HepG2 (cell line): ENCODE results near the gene C2orf74. TPM values are rescaled to one million over a fixed set of nuclear protein-coding genes. Genes with fewer than 3 reads are reported as not detected.
A peak's percentile ranks its signal among the peaks of the same experiment; 100 is the strongest.

Source experiments
- ATAC-seq: fragments of 200-7000 bp; cut with Tn5 transposase; 3 replicates; pipeline ENCODE4 v1.9.1; 2020; ENCODE audit warnings: mild to moderate bottlenecking, moderate library complexity
- BruUV-seq: library from RNA; stranded (reverse); fragments of 400-500 nt; replicated peaks from 2 replicates; lab custom pipeline; 2021; lab: Mats Ljungman, UMichigan
- CTCF ChIA-PET: fragments of 300-600 bp; formaldehyde crosslinking; extraction: SDS; loops from one replicate; lab custom pipeline; 2021; ENCODE audit warnings: low total read pairs, inconsistent platforms, low intra/inter-chr PET ratio; lab: Yijun Ruan, JAX
- POLR2A ChIA-PET: fragments of 350-600 bp; sonication (Branson Sonifier 250); formaldehyde crosslinking; loops from one replicate; lab custom pipeline; 2020; ENCODE audit warnings: antibody characterized with exemption, inconsistent platforms; lab: Yijun Ruan, JAX
- DNase-seq: peaks from one replicate; pipeline ENCODE4 v3.0.0-alpha.2; 2015; ENCODE audit warnings: low spot score
- FAIRE-seq: peaks from 3 replicates; lab custom pipeline; 2011; peaks lifted over from hg19 to GRCh38; lab: Jason Lieb, UNC
- H2AFZ ChIP-seq: one replicate; pipeline ENCODE4 v1.6.1; 2011; ENCODE audit warnings: low read length, inconsistent platforms
- H3K27ac ChIP-seq: fragments of 300-600 bp; 3 replicates; pipeline ENCODE4 v1.8.0; 2011; ENCODE audit warnings: mixed run types, mild to moderate bottlenecking, mixed read lengths, low read length, inconsistent platforms; ENCODE audit not compliant: insufficient read depth; ENCODE audit errors: extremely low read length
- H3K27me3 ChIP-seq, 2 experiments: fragments of 200-600 bp in 1 of 2; 2 replicates in 1 of 2; 3 replicates in 1 of 2; pipeline versions ENCODE4 v1.6.0 to v1.8.0; 2011; ENCODE audit warnings: low read length in 2 of 2, mild to moderate bottlenecking in 2 of 2, moderate library complexity in 2 of 2, inconsistent platforms in 1 of 2; ENCODE audit not compliant: insufficient read depth in 2 of 2, control insufficient read depth in 1 of 2
- H3K36me3 ChIP-seq, 2 experiments: fragments of 200-600 bp in 1 of 2; replicated peaks in 1 of 2; 2 replicates in 1 of 2; 3 replicates in 1 of 2; pipeline versions ENCODE4 v1.5.1 to v1.8.0; 2011; ENCODE audit warnings: low read length in 2 of 2, inconsistent platforms in 1 of 2; ENCODE audit not compliant: insufficient read depth in 2 of 2, control insufficient read depth in 1 of 2
- H3K4me1 ChIP-seq: 2 replicates; pipeline ENCODE4 v1.5.1; 2012; ENCODE audit warnings: low read length, inconsistent platforms; ENCODE audit not compliant: insufficient read depth
- H3K4me2 ChIP-seq: 2 replicates; pipeline ENCODE4 v1.6.0; 2011; ENCODE audit warnings: low read depth, low read length, inconsistent platforms
- H3K4me3 ChIP-seq, 3 experiments: fragments of 200-600 bp in 1 of 3; sonication (generic), shearing (Covaris generic) in 1 of 3; replicated peaks in 1 of 3; 2 replicates each; pipeline ENCODE4 v1.5.1; 2011 to 2016; ENCODE audit warnings: low read length in 3 of 3, inconsistent platforms in 2 of 3, low read depth in 2 of 3, mild to moderate bottlenecking in 2 of 3, control low read depth in 1 of 3, mixed read lengths in 1 of 3; ENCODE audit not compliant: insufficient read depth in 1 of 3
- H3K79me2 ChIP-seq: one replicate; pipeline ENCODE4 v1.6.1; 2011; ENCODE audit warnings: low read length, inconsistent platforms; ENCODE audit not compliant: insufficient read depth
- H3K9ac ChIP-seq: 2 replicates; pipeline ENCODE4 v1.6.0; 2011; ENCODE audit warnings: mild to moderate bottlenecking, low read depth, low read length, inconsistent platforms; ENCODE audit not compliant: insufficient read depth
- H3K9me3 ChIP-seq: 2 replicates; pipeline ENCODE4 v1.5.1; 2012; ENCODE audit warnings: mild to moderate bottlenecking, low read length
- H4K20me1 ChIP-seq: 2 replicates; pipeline ENCODE4 v1.6.0; 2011; ENCODE audit warnings: inconsistent platforms, mild to moderate bottlenecking, low read length, moderate library complexity; ENCODE audit not compliant: insufficient read depth
- MBNL3 ChIP-seq: fragments of 250-450 bp; sonication (Bioruptor Pico); conservative IDR thresholded peaks from 2 replicates; pipeline ENCODE4 v1.8.0; 2022; ENCODE audit warnings: mild to moderate bottlenecking, inconsistent platforms
- POLR2A ChIP-seq, 2 experiments: IDR thresholded peaks; 2 replicates each; pipeline ENCODE4 v1.6.1; 2011; ENCODE audit warnings: low read depth in 2 of 2, low read length in 2 of 2, mild to moderate bottlenecking in 1 of 2, moderate library complexity in 1 of 2; ENCODE audit not compliant: insufficient read depth in 1 of 2
- PRPF4 ChIP-seq: fragments of 200-400 bp; formaldehyde crosslinking; IDR thresholded peaks from 2 replicates; pipeline ENCODE4 v1.6.1; 2016; ENCODE audit warnings: low read length, low read depth; ENCODE audit not compliant: poor library complexity, severe bottlenecking
- SRF ChIP-seq: IDR thresholded peaks from 2 replicates; pipeline ENCODE4 v1.6.1; 2011; ENCODE audit warnings: mild to moderate bottlenecking, low read depth, low read length, moderate library complexity
- ZBTB26 ChIP-seq: IDR thresholded peaks from 2 replicates; pipeline ENCODE4 v1.6.1; 2016; ENCODE audit warnings: missing compliant biosample characterization, missing genetic modification reagents, borderline replicate concordance
- ZBTB38 ChIP-seq: sonication (generic); formaldehyde crosslinking; IDR thresholded peaks from 2 replicates; pipeline ENCODE4 v1.5.1; 2020; ENCODE audit warnings: mild to moderate bottlenecking, missing genetic modification reagents
- ZNF160 ChIP-seq: sonication (generic); formaldehyde crosslinking; IDR thresholded peaks from 2 replicates; pipeline ENCODE4 v1.8.0; 2022; ENCODE audit warnings: mild to moderate bottlenecking, inconsistent platforms, missing genetic modification reagents
- ZNF264 ChIP-seq: sonication (generic); formaldehyde crosslinking; IDR thresholded peaks from 2 replicates; pipeline ENCODE4 v1.4.0; 2020; ENCODE audit warnings: missing genetic modification reagents
- ZNF331 ChIP-seq: sonication (generic); formaldehyde crosslinking; IDR thresholded peaks from 2 replicates; pipeline ENCODE4 v1.4.0; 2020; ENCODE audit warnings: missing genetic modification reagents
- ZNF432 ChIP-seq: sonication (generic); formaldehyde crosslinking; IDR thresholded peaks from 2 replicates; pipeline ENCODE4 v1.5.0; 2020; ENCODE audit warnings: missing genetic modification reagents, mild to moderate bottlenecking, borderline replicate concordance
- WGBS: methylation state at CpG from one replicate; pipeline ENCODE4 v1.1.6; 2017; ENCODE audit warnings: low lambda C conversion rate; 5-methylcytosine and 5-hydroxymethylcytosine counted together
- in situ Hi-C: cut with HindIII; loops from 2 replicates; pipeline ENCODE4 v1.10.0; 2017; ENCODE audit warnings: low pct_unique_long_range_greater_than_20kb; ENCODE audit not compliant: extremely low pct_ligation_motif_present
- intact Hi-C: fragments of 100-400 bp; cut with micrococcal nuclease; formaldehyde crosslinking; loops from one replicate; pipeline ENCODE4 v1.10.0; 2022; ENCODE audit not compliant: unreplicated experiment
- polyA plus RNA-seq, 8 experiments: library from polyadenylated mRNA; depleted of rRNA in 3 of 8; stranded (reverse) in 7 of 8; unstranded in 1 of 8; fragments of >200 nt; fragmentation: Illumina TruSeq in 4 of 8; extraction: Trizol in 4 of 8; gene quantifications; 2 replicates each; pipeline versions ENCODE4 v1.2.1 to v1.2.3, GENCODE V29; 2011 to 2016; ENCODE audit warnings: low read depth in 4 of 8, missing spikeins in 1 of 8, mixed read lengths in 1 of 8; ENCODE audit not compliant: insufficient read depth in 1 of 8
- total RNA-seq, 5 experiments: library from RNA; depleted of rRNA; stranded (reverse); fragments of >200 nt; fragmentation: Illumina TruSeq; extraction: Trizol; gene quantifications; 2 replicates each; pipeline ENCODE4 v1.2.3, GENCODE V29; 2016; ENCODE audit warnings: low read depth in 1 of 5

Gene C2orf74
- total and polyA plus RNA-seq, 2 of the 13 experiments (the other 11 are each of a cell fraction or from before 2014, with no cell fraction given), result 10.6 to 13.8 TPM

- H4K20me1 ChIP-seq, result peaks cover 3% of the 10 kb centered on the region; the same call in 1 of the 2 replicates
- no peaks in the 10 kb centered on the region for H3K27me3 ChIP-seq
- no peak for FAIRE-seq
- no peak for ATAC-seq
- in situ Hi-C loops, result no loop called here
- no peak overlapping the region; a peak in 1 of 6 replicates for H3K4me3 ChIP-seq
- no peak for DNase-seq
- POLR2A ChIA-PET, result interaction anchor here (1.1 kb wide), 1 partner anchor 37 kb away, joined by 5 read pairs; no protein-coding TSS in a partner anchor
- peaks cover 31 to 67% of the 10 kb centered on the region in 2 experiments for H3K36me3 ChIP-seq
- no peak for TF ChIP-seq MBNL3 (CRISPR knock-in tag)
- TF ChIP-seq POLR2A (IDR thresholded peaks at IDR 0.05; ENCODE audit: insufficient read depth in 1 of 2, low read depth in 2 of 2, low read length in 2 of 2), result peak in 1 of 2 experiments; percentile 17; a peak in 1 of 4 replicates
- TF ChIP-seq ZBTB38 (CRISPR knock-in tag), result 0 out of 2 replicates have a peak, but pooled peaks have one; percentile 36
- TF ChIP-seq ZBTB26 (CRISPR knock-in tag), result no peak
- TF ChIP-seq, all 625 proteins: peak for 2
- H3K4me1 ChIP-seq, result peaks cover 62% of the 10 kb centered on the region
- peak overlapping the region; percentile 37 for H3K4me2 ChIP-seq
- H3K79me2 ChIP-seq, result peaks cover 61% of the 10 kb centered on the region
- CTCF ChIA-PET, result no interaction called here
- H3K9ac ChIP-seq, result no peak overlapping the region
- H2AFZ ChIP-seq, result no peak overlapping the region
- intact Hi-C loops, result no loop called here
- no TSS peak for BruUV-seq
- H3K27ac ChIP-seq, result no peak overlapping the region
- no peaks in the 10 kb centered on the region for H3K9me3 ChIP-seq
- WGBS, result 92% methylated on average over 10 of the region's 10 CpGs
Observed at GRCh38 chr2:61181382-61182058, 19.5 kb downstream of the C2orf74 start.

- no peak for FAIRE-seq
Observed at GRCh38 chr2:61182059-61182383, 20.0 kb downstream of the C2orf74 start.

More at GRCh38 chr2:61182059-61182383, 20.0 kb downstream of the C2orf74 start:
- H3K36me3 ChIP-seq, result peaks cover 32 to 72% of the 10 kb centered on the region in 2 experiments
- TF ChIP-seq ZNF160, result no peak
- TF ChIP-seq ZNF264 (CRISPR knock-in tag), result no peak
- TF ChIP-seq ZNF331 (CRISPR knock-in tag), result no peak
- TF ChIP-seq SRF, result no peak
- TF ChIP-seq ZNF432, result no peak
- no peak for TF ChIP-seq PRPF4
- in situ Hi-C loops (no loop called here), intact Hi-C loops (no loop called here)
- H3K4me1 ChIP-seq, result peaks cover 59% of the 10 kb centered on the region
- no peak overlapping the region for H3K4me3 ChIP-seq
- no peaks in the 10 kb centered on the region for H3K27me3 ChIP-seq
- ATAC-seq, result no peak
- ChIA-PET POLR2A (interaction anchor here (1.1 kb wide), 1 partner anchor 37 kb away, joined by 5 read pairs; no protein-coding TSS in a partner anchor), CTCF (no interaction called here)
- peak overlapping the region; percentile 37; the same call in 1 of the 2 replicates for H3K4me2 ChIP-seq
- H3K27ac ChIP-seq, result no peak overlapping the region
- WGBS, result 83% methylated on average over 6 of the region's 6 CpGs
- no peaks in the 10 kb centered on the region for H3K9me3 ChIP-seq
- H2AFZ ChIP-seq, result no peak overlapping the region
- BruUV-seq, result no TSS peak
- DNase-seq, result no peak
- peaks cover 61% of the 10 kb centered on the region for H3K79me2 ChIP-seq
- H3K9ac ChIP-seq, result no peak overlapping the region
- H4K20me1 ChIP-seq, result peaks cover 3% of the 10 kb centered on the region; the same call in 1 of the 2 replicates
